ENCODE measurements around the gene HLCS. TPM values are rescaled to one million over a fixed set of nuclear protein-coding genes. Genes with fewer than 3 reads are reported as not detected.

HLCS gene
- polyA plus RNA-seq, 1 experiment, result 22.3 TPM

- CTCF ChIA-PET, result no interaction called here
- Histone ChIP-seq H3K9me3 (ENCODE audit: control insufficient read depth, insufficient read depth, low read length) (no peaks in the 10 kb centered on the region), H3K27ac (ENCODE audit: low read depth, low read length) (no peak overlapping the region), H3K4me3 (ENCODE audit: low read depth, low read length) (no peak overlapping the region), H3K27me3 (ENCODE audit: control insufficient read depth, insufficient read depth, low read length) (no peaks in the 10 kb centered on the region)
- POLR2A ChIA-PET, result no interaction called here
- DNase-seq (ENCODE audit: low read depth, low spot score), result no peak
- TF ChIP-seq, protein P1, sequence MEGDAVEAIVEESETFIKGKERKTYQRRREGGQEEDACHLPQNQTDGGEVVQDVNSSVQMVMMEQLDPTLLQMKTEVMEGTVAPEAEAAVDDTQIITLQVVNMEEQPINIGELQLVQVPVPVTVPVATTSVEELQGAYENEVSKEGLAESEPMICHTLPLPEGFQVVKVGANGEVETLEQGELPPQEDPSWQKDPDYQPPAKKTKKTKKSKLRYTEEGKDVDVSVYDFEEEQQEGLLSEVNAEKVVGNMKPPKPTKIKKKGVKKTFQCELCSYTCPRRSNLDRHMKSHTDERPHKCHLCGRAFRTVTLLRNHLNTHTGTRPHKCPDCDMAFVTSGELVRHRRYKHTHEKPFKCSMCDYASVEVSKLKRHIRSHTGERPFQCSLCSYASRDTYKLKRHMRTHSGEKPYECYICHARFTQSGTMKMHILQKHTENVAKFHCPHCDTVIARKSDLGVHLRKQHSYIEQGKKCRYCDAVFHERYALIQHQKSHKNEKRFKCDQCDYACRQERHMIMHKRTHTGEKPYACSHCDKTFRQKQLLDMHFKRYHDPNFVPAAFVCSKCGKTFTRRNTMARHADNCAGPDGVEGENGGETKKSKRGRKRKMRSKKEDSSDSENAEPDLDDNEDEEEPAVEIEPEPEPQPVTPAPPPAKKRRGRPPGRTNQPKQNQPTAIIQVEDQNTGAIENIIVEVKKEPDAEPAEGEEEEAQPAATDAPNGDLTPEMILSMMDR (IDR thresholded peaks at IDR 0.05; ENCODE audit: low read depth, low read length), result no peak
Observed at GRCh38 chr21:36828891-36829515, 137.5 kb downstream of the HLCS start.

GRCh38 chr21:36828208-36828607, 138.3 kb downstream of the HLCS start:
- H3K9me3 ChIP-seq (ENCODE audit: control insufficient read depth, insufficient read depth, low read length), result no peaks in the 10 kb centered on the region
- no peak for DNase-seq (ENCODE audit: low read depth, low spot score)
- ChIA-PET CTCF (no interaction called here), POLR2A (no interaction called here)
- H3K4me3 ChIP-seq (ENCODE audit: low read depth, low read length), result no peak overlapping the region
- TF ChIP-seq, protein P1 (IDR thresholded peaks at IDR 0.05; ENCODE audit: low read depth, low read length), result no peak
- H3K27me3 ChIP-seq (ENCODE audit: control insufficient read depth, insufficient read depth, low read length), result no peaks in the 10 kb centered on the region
- H3K27ac ChIP-seq (ENCODE audit: low read depth, low read length), result no peak overlapping the region

DNA sequence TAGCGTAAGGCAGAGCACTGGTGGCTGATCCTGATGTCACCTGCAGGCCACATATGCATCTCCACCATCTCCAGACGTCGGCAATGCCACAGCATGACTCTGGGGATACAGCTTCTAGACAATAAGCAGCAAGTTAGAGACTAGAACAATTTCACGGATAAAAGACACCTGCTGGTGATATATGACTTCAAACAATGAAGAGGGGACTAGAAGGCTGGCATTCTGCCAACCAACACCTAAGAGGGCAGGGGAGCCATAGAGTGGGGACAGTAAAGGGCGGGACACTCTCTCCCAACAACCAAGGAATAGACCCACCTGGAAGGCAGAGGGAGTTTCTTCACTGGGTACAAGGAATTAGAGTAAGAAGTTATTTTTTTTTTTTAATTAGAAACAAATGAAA, 140.8 kb downstream of the HLCS start:
- POLR2A ChIA-PET, result no interaction called here
- Histone ChIP-seq H3K9me3 (ENCODE audit: control insufficient read depth, insufficient read depth, low read length) (no peaks in the 10 kb centered on the region), H3K27me3 (ENCODE audit: control insufficient read depth, insufficient read depth, low read length) (no peaks in the 10 kb centered on the region), H3K4me3 (ENCODE audit: low read depth, low read length) (no peak overlapping the region), H3K27ac (ENCODE audit: low read depth, low read length) (no peak overlapping the region)
- CTCF ChIA-PET, result no interaction called here
- TF ChIP-seq, protein P1 (IDR thresholded peaks at IDR 0.05; ENCODE audit: low read depth, low read length), result no peak
- DNase-seq (ENCODE audit: low read depth, low spot score), result no peak

GRCh38 chr21:36821032-36821299, 145.5 kb downstream of the HLCS start:
- CTCF ChIA-PET, result no interaction called here
- TF ChIP-seq, protein P1 (IDR thresholded peaks at IDR 0.05; ENCODE audit: low read depth, low read length), result no peak
- Histone ChIP-seq H3K27me3 (ENCODE audit: control insufficient read depth, insufficient read depth, low read length) (no peaks in the 10 kb centered on the region), H3K9me3 (ENCODE audit: control insufficient read depth, insufficient read depth, low read length) (no peaks in the 10 kb centered on the region), H3K27ac (ENCODE audit: low read depth, low read length) (no peak overlapping the region), H3K4me3 (ENCODE audit: low read depth, low read length) (no peak overlapping the region)
- POLR2A ChIA-PET, result no interaction called here
- DNase-seq (ENCODE audit: low read depth, low spot score), result no peak

DNA sequence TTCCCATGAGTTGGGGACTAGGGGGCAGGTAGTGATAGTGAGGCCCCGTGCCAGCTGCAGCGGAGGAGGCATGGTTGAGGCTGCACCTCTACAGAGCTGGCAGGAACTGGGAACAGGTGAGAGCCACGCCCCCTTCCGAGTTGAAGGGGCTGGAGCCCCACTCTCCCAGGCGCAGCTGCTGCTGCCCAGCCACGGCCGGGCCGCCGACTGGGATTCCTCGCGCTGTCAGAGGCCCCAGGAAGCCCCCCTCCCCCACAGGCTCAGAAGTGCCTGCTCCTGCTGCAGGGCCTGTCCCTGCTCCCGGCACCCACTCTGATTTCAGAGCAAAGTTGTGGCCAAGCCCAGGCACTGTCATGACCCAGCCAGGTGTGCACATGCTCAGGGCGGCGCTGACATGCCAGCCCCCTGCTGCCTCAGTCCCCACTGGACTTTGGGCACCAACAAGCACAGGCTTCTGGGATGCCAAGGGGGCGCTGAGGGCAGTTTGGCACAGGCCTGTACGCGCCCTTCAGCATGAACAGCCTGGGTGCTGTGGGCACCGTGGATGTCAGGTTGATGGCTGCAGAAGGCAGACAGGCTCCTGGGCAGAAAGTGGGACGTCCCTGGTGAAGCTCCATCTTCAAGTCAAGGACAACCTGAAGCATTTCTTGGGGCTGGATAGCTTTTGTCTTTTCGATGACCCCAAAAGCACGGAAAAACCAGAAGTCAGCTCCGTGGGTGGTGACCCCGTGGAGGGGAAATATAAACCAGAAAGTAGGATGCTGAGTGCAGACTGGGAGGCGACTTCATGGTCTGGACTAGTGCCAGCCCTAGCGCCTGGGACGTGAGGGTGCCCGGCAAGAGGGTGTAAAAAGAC, 146.1 kb downstream of the HLCS start:
- POLR2A ChIA-PET, result no interaction called here
- no peak for DNase-seq (ENCODE audit: low read depth, low spot score)
- TF ChIP-seq, protein P1 (IDR thresholded peaks at IDR 0.05; ENCODE audit: low read depth, low read length), result no peak

More for the DNA sequence above, 146.1 kb downstream of the HLCS start:
- CTCF ChIA-PET, result no interaction called here
- Histone ChIP-seq H3K4me3 (ENCODE audit: low read depth, low read length) (no peak overlapping the region), H3K27ac (ENCODE audit: low read depth, low read length) (no peak overlapping the region), H3K9me3 (ENCODE audit: control insufficient read depth, insufficient read depth, low read length) (no peaks in the 10 kb centered on the region), H3K27me3 (ENCODE audit: control insufficient read depth, insufficient read depth, low read length) (no peaks in the 10 kb centered on the region)
